Muscle layer of duodenum (tissue), 2 donors: ENCODE results near the gene FAAH.
"Not testable (repeated sequence)": the region's sequence is repeated elsewhere in the genome, so short reads cannot be mapped to it uniquely, and the experiment has no call there.

Experiments
- H3K27ac ChIP-seq: one replicate; pipeline ENCODE4 v1.7.0; 2013; ENCODE audit warnings: mild to moderate bottlenecking, low read length
- H3K27me3 ChIP-seq: one replicate; pipeline ENCODE4 v1.7.0; 2013; ENCODE audit warnings: low read depth, mild to moderate bottlenecking, control low read depth, low read length
- H3K36me3 ChIP-seq, 2 donors: one replicate each; pipeline ENCODE4 v1.7.0; 2013; ENCODE audit warnings: low read length in 2 of 2, control low read depth in 1 of 2, mild to moderate bottlenecking in 1 of 2; ENCODE audit not compliant: insufficient read depth in 2 of 2, control insufficient read depth in 1 of 2
- H3K4me1 ChIP-seq, 2 donors: one replicate each; pipeline ENCODE4 v1.7.0; 2013; ENCODE audit warnings: low read length in 2 of 2, mild to moderate bottlenecking in 2 of 2, control low read depth in 1 of 2, moderate library complexity in 1 of 2; ENCODE audit not compliant: insufficient read depth in 2 of 2, control insufficient read depth in 1 of 2
- H3K4me3 ChIP-seq, 2 donors: one replicate each; pipeline ENCODE4 v1.7.0; 2013; ENCODE audit warnings: low read length in 2 of 2, low read depth in 1 of 2, mild to moderate bottlenecking in 1 of 2
- H3K9me3 ChIP-seq, 2 donors: one replicate each; pipeline ENCODE4 v1.7.0; 2013; ENCODE audit warnings: low read length in 2 of 2, control low read depth in 1 of 2, mild to moderate bottlenecking in 1 of 2; ENCODE audit not compliant: control insufficient read depth in 1 of 2
- donor health status: healthy.

The FAAH gene

DNA sequence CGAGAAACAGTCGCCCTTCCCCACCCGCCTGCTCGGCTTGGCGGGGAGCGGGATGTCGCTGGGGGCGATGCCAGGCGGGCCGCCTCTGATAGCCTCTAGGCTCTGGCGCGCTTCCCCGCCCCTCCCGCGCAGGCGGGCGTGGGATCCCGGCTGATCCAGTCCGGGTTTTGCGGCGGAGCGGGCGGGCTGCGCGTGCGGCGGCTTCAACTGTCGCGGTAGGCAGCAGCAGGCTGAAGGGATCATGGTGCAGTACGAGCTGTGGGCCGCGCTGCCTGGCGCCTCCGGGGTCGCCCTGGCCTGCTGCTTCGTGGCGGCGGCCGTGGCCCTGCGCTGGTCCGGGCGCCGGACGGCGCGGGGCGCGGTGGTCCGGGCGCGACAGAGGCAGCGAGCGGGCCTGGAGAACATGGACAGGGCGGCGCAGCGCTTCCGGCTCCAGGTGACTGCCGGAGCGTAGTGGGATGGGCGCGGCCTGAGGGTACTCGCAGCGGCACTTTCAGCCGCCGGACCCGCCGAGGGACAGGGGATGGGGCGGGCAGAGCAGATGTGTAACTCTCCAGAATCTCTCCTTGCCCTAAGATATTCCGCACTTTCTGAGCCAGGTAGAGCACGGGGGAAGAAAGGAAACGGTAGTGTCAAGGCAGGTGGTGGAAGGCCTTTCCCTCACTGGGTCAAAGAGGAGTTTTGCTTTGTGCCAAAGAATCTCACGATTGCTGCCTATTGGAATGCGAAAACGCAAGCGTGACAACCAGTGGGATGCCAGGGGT is at the start of gene FAAH:
Gene FAAH, plus strand, starts transcription at position 210 of the 764 bp plus-strand sequence. Its CDS starts 32 bp downstream, at position 242.
- peaks cover 0 to 10% of the 10 kb centered on the region in 2 donors for H3K4me1 ChIP-seq
- no peak within 1 kb of the TSS for H3K27ac ChIP-seq
- H3K9me3 ChIP-seq, result peaks cover 0 to 5% of the 10 kb centered on the region in 2 donors
- no peaks in the 10 kb centered on the region for H3K36me3 ChIP-seq
- H3K4me3 ChIP-seq, result peak within 1 kb of the TSS; percentile 67 to 73
- no peaks in the 10 kb centered on the region for H3K27me3 ChIP-seq

DNA sequence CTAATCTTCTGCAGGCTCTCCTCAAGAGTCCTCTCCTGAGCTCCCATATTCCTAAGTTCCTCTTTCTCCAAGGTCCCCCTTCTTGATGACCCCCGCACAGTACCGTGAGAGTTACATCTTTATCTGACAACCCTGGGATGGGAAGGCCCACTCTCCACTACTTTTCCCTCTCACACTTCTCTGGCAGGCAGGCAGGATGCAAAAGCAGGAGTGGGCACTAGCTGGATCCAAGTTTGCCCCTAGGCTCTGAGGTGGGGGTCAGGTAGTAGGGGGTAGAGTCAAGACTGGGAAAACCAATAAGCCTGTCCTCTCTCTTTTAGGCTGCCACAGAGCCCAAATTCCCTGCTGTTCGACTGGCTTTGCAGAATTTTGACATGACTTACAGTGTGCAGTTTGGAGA is 49.6 kb upstream of the FAAH start:
- H3K36me3 ChIP-seq, result peaks cover 18 to 39% of the 10 kb centered on the region in 2 donors
- H3K9me3 ChIP-seq, result no peaks in the 10 kb centered on the region
- H3K27ac ChIP-seq, result no peak overlapping the region
- no peak overlapping the region for H3K4me3 ChIP-seq
- H3K27me3 ChIP-seq, result no peaks in the 10 kb centered on the region
- H3K4me1 ChIP-seq, result peaks cover 0 to 18% of the 10 kb centered on the region in 2 donors

DNA sequence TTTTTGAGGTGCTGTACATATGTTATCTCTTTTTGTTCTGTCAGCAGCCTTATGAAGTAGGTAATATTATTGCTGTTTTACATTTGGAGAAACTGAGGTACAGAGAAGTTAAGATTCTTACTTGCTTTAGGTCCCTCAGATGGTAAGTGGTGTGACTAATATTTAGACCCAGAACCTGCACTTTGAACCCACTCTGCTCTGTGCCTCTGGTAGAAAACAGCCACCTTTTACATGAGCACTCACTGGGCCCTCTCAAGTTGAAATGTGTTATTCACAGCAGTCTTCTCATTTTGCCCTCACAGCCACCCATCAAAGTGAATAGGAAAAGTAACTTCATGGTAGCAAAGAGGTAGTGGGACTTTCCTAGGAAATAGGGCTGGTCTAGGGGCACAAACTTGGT is 48.8 kb upstream of the FAAH start:
- no peaks in the 10 kb centered on the region for H3K27me3 ChIP-seq
- H3K4me1 ChIP-seq, result peaks cover 0 to 14% of the 10 kb centered on the region in 2 donors
- H3K4me3 ChIP-seq, result no peak overlapping the region
- H3K27ac ChIP-seq, result no peak overlapping the region
- peaks cover 25 to 47% of the 10 kb centered on the region in 2 donors for H3K36me3 ChIP-seq
- no peaks in the 10 kb centered on the region for H3K9me3 ChIP-seq

DNA sequence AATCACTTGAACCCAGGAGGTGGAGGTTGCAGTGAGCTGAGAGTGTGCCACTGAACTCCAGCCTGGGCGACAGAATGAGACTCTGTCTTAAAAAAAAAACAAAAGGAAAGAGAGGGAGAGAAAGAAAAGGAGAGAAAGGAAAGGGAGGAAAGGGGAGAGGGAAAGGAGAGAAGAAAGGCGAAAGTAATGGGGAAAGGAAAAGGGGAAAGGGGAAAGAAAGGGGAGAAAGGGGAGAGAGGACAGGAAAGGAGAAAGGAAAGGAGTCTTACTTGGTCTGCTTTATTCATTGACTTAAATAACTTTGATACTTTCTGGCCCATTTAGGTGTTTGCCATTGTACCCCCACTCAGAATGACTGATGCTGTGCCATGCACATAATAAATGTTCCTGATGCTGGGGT is 41.8 kb upstream of the FAAH start:
- Histone ChIP-seq H3K4me1 (no peaks in the 10 kb centered on the region), H3K4me3 (no peak overlapping the region), H3K36me3 (peaks cover 29 to 42% of the 10 kb centered on the region in 2 donors), H3K27ac (no peak overlapping the region), H3K27me3 (no peaks in the 10 kb centered on the region), H3K9me3 (no peaks in the 10 kb centered on the region)

DNA sequence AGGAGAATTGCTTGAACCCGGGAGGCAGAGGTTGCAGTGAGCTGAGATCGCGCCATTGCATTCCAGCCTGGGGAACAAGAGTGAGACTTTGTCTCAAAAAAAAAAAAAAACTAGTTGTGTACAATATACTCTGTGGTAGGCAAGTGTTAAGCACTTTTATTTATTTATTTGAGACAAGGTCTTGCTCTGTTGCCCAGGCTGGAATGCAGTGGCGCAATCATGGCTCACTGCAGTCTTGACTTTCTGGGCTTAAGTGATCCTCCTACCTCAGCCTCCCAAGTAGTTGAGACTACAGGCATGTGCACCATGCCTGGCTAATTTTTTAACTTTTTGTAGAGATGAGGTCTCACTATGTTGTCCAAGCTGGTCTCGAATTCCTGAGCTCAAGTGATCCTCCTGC is 38.2 kb upstream of the FAAH start:
- peaks cover 20 to 40% of the 10 kb centered on the region in 2 donors for H3K36me3 ChIP-seq
- H3K4me3 ChIP-seq, H3K4me1 ChIP-seq, H3K27me3 ChIP-seq, H3K27ac ChIP-seq, H3K9me3 ChIP-seq: not testable (repeated sequence)

DNA sequence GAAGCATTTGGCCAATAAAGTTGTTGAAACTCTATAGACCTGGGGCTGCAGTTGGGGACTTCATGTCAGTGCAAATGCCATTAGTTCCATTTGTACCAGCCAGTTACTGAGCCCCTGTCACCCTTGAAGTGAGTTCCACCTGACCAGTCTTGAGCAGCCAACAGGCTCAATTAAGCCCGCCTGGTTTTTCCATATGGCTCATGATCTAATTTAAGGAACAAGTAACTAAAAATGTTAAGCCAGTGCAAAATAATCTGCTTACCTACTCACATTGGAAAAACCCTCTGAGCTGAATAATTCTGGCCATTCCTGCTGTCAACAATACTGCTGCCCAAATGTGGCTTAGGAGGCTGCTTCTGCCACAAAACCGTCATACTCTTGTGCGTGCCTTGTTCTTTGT is 32.0 kb upstream of the FAAH start:
- Histone ChIP-seq H3K4me3 (no peak overlapping the region), H3K27ac (no peak overlapping the region), H3K27me3 (no peaks in the 10 kb centered on the region), H3K9me3 (no peaks in the 10 kb centered on the region), H3K36me3 (peaks cover 37 to 56% of the 10 kb centered on the region in 2 donors), H3K4me1 (no peaks in the 10 kb centered on the region)

DNA sequence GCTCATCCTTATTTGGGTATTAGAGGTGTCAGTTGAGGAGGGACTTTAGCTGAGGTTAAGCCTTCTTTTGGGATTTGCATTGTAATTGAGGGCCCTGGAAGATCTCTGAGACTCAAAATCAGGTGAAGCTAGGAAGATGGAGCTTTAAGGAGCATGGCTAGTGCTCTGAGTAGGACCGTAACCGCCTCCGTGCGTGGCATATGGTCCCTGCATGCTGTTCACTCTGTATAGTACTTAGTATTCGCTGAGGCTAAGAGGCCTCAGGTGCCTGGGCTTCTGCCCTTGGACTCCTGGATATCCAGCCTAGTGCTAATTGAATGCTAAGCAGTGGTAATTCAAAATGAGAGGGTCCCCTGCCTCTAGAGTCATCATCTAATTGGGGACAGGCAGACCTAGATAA is 31.0 kb upstream of the FAAH start:
- no peak overlapping the region for H3K27ac ChIP-seq
- H3K4me1 ChIP-seq, result no peaks in the 10 kb centered on the region
- no peaks in the 10 kb centered on the region for H3K9me3 ChIP-seq
- no peaks in the 10 kb centered on the region for H3K27me3 ChIP-seq
- peaks cover 41 to 59% of the 10 kb centered on the region in 2 donors for H3K36me3 ChIP-seq
- H3K4me3 ChIP-seq, result no peak overlapping the region

DNA sequence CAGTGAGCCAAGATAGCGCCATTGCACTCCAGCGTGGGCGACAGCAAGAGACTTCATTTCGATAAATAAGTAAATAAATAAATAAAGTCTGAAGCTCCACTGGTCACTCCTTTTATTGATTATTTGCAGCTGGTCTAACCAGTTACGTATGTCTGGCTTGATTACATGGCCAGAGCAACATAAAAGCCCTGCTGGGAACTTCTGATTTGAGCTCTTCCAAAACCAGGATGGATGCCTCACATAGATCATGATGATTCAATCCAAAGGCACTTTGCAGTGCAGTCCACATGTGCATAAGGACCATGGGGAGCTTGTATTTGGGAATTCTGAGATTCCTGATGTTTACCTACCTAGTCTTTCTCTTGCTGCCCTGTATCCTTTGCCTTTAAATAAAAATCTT is 29.5 kb upstream of the FAAH start:
- peaks cover 41 to 66% of the 10 kb centered on the region in 2 donors for H3K36me3 ChIP-seq

DNA sequence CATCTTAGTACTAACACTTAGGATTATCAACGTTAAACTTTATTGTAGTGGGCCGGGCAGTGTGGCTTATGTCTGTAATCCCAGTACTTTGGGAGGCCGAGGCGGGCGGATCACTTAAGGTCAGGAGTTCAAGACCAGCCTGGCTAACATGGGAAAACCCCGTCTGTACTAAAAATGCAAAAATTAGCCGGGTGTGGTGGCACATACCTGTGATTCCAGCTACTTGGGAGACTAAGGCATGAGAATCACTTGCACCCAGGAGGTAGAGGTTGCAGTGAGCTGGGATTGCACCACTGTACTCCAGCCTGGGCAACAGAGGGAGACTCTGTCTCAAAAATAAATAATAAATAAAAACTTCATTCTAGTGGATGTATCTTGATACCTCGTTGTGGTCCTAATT is 28.3 kb upstream of the FAAH start:
- H3K36me3 ChIP-seq, result peaks cover 36 to 61% of the 10 kb centered on the region in 2 donors
- not testable (repeated sequence) for H3K27me3 ChIP-seq, H3K9me3 ChIP-seq, H3K27ac ChIP-seq, H3K4me3 ChIP-seq, H3K4me1 ChIP-seq

More for the DNA sequence above, 29.5 kb upstream of the FAAH start:
- no peak overlapping the region for H3K27ac ChIP-seq
- H3K9me3 ChIP-seq, result no peaks in the 10 kb centered on the region
- no peaks in the 10 kb centered on the region for H3K4me1 ChIP-seq
- no peaks in the 10 kb centered on the region for H3K27me3 ChIP-seq
- no peak overlapping the region for H3K4me3 ChIP-seq

DNA sequence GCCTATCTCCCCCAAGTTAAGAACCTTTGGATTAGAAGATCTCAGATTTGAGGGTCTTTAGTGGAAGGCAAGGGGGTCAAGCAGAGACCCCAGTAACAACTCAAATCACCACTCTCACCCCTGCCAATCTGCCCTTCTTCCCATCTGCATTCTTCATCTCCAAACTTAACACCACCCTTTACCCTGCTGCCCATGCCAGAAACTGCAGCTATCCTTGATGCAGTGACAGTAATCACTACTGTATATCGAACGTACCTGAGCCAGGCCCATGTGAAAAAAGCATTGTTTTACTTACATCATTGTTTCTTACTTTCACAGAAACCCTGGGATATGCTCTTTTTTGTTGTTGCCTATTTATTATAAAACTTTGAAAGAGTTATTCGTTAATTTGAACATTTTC is 27.0 kb upstream of the FAAH start:
- Histone ChIP-seq H3K4me3 (no peak overlapping the region), H3K9me3 (no peaks in the 10 kb centered on the region), H3K27ac (no peak overlapping the region), H3K4me1 (no peaks in the 10 kb centered on the region), H3K36me3 (peaks cover 23 to 48% of the 10 kb centered on the region in 2 donors), H3K27me3 (no peaks in the 10 kb centered on the region)

DNA sequence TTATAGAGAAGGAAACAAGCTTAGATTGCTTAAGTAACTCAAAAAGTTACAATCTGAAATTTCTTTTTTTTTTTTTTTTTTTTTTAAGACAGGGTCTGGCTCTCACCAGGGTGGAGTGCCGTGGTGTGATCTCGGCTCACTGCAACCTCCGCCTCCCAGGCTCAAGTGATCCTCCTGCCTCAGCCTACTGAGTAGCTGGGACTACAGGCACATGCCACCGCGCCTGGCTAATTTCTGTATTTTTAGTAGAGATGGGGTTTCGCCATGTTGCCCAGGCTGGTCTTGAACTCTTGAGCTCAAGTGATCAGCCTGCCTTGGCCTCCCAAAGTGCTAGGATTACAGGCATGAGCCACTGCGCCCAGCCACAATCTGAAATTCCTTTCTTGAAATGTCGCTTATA is 26.4 kb upstream of the FAAH start:
- H3K27ac ChIP-seq, H3K27me3 ChIP-seq, H3K4me1 ChIP-seq, H3K4me3 ChIP-seq, H3K9me3 ChIP-seq: not testable (repeated sequence)
- peaks cover 17 to 42% of the 10 kb centered on the region in 2 donors for H3K36me3 ChIP-seq

DNA sequence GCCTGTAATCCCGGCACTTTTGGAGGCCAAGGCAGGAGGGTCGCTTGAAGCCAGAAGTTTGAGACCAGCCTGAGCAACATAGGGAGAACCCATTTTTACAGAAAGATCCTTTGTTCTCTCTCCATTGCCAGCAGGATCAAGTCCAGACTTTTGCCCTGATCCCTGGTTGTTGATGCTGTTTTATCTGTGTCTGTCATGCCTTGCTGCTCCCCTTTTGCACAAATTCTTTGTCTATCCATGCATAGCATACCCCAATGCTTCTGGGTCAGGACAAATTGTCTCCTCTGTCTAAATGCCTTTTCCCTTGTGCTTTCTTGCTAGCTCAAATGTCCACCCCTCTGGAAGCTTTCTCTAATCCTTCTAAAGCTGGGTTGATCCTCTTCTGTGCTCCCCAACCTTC is 25.3 kb upstream of the FAAH start:
- Histone ChIP-seq H3K27me3 (no peaks in the 10 kb centered on the region), H3K4me3 (no peak overlapping the region), H3K4me1 (no peaks in the 10 kb centered on the region), H3K27ac (no peak overlapping the region), H3K36me3 (peaks cover 9 to 33% of the 10 kb centered on the region in 2 donors), H3K9me3 (no peaks in the 10 kb centered on the region)
